Activated T-cell treated with anti-CD3 and anti-CD28 coated beads for 48 hours (primary cell): ENCODE data around the gene NUP153.

ENCODE experiments used
- DNase-seq: peaks from one replicate; pipeline ENCODE4 v3.0.0-alpha.2; 2020; ENCODE audit warnings: low read depth

NUP153 gene

DNA sequence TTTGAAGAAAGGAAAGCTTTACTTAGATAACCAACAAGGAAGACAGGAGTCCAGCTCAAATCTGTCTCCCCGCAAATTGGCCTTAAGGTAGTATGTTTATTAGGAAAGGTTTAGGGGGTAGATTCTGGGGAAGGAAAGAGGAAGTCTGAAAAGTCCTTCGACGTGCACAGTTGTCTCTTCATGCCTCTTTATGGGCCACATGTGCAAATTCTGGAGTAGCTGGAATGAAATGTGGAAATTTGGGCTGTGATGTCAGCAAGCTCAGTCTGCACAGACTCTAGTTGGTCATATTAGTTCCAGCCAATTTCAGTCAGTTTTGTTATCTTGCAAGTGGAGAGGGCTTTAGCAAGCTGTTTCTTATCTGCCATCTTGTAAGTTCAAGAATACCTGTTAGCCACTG lies 50.1 kb downstream of the NUP153 start:
- no peak for DNase-seq

- DNase-seq, result no peak
Measured at GRCh38 chr6:17656092-17656491, 50.6 kb downstream of the NUP153 start.

GRCh38 chr6:17653198-17653882 lies 53.4 kb downstream of the NUP153 start:
- no peak for DNase-seq

DNA sequence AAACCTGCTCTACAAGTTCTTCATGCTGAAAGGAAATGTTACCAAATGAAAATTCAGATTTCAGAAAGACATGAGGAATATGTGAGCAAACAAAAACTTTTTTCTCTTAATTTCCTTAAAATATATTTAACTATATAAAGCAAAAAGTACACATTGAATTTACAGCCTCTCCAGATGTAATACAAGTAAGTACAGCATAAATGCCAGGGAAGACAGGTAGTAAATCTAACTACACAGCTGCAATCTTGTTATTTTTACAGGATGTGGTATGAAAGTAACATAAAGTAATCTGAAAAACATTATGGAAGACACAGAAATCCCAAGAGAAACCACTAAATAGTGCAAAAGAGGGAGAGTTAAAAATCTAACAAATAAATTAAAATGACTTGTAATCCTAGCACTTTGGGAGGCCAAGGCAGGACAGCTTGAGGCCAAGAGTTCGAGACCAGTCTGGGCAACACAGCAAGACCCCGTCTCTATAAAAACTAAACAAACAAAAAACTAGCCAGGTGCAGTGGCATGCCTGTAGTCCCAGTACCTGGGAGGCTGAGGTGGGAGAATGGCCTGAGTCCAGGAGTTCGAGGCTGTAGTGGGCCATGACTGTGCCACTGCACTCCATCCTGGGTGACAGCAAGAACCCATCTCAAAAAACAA lies 55.9 kb downstream of the NUP153 start:
- DNase-seq, result no peak

- DNase-seq, result no peak
Measured at GRCh38 chr6:17648745-17649144, 58.0 kb downstream of the NUP153 start.

- no peak for DNase-seq
Measured at GRCh38 chr6:17640477-17640917, 66.2 kb downstream of the NUP153 start.

DNA sequence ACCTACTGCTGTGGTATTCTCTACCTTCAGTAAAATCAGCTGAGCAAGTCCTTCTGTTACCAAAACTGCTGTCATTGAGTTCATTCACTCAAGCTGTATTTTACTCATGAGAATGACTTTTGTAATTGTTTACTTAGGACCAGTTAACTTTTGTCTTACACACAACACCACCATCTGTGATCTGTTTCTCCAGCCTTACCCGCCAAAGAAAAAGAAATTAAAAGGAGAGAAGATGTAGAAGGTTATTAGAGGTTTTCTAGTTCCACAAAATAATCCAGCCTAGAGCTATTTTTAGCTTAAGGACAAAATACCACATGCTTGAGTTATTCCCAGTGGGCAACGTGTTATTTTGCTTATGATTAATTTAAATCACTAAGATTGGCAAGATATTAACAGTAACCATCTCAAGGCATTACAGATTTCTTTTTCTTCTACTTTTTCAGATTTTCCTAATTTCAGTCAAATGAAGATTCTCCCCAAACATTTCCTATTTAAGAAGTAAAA lies 68.5 kb downstream of the NUP153 start:
- no peak for DNase-seq

DNA sequence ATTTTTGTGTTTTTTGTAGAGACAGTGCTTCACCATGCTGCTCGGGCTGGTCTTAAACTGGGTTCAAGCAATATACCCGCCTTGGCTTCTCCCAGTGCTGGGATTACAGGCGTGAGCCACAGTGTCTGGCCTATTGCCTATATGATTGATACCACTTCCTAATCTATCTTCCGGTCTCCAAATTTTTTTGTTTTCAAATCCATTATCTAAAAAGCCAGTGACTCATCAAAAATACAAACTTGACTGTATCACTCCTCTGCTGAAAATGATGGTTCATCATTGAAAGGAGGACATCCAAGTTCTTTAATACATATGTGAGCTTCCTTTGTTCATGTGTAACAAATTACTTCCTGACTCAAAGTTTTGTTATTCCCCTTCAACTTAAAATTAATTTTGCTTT lies 71.2 kb downstream of the NUP153 start:
- DNase-seq, result no peak

GRCh38 chr6:17633465-17634188 lies 73.1 kb downstream of the NUP153 start:
- DNase-seq, result no peak

DNA sequence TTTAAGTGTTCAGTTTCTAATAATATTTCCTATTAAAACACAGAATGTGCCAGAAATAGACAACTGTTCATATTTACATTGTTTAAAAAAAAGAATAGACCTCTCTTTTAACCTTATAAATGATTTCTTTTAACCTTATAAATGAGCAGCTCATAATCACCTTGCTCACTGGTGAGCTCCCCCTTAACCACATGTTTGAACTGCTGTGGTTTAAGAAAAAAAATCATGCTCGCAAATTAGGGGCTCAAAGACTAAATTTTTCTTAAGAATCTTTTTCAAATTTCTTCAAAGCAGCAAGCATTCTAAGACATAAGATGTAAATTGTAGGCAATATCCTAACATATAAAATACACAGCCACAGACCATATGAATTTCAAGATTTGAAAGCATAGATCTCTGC lies 73.8 kb downstream of the NUP153 start:
- no peak for DNase-seq

- no peak for DNase-seq
Measured at GRCh38 chr6:17630511-17631073, 76.1 kb downstream of the NUP153 start.

DNA sequence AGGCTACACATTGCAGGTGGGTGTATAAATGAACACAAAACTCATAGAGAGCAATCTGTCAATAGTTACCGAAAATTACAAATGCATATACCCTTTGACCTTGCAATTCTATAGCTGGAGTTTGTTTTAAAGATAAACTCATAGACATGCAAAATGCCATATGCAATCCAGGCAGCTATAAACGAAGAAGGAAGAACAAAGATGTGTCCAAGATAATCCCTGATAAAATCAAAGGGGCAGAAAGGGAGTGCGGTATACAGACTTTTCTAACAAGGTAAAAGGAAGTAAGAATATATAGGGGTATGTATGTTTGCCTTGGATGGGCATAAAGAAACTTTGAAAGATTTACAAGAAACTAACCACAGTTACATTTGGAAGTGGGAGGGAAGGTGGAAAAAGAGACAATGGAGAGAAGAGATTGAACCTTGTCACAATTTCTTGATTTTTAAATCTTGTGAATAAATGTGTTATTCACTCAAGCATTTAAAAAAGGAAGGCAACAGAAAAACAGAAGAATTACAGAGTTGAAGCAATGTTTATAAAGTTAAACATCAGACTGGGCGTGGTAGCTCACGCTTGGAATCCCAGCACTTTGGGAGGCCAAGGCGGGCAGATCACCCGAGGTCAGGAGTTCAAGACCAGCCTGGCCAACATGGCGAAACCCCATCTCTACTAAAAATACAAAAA lies 76.8 kb downstream of the NUP153 start:
- DNase-seq, result no peak

DNA sequence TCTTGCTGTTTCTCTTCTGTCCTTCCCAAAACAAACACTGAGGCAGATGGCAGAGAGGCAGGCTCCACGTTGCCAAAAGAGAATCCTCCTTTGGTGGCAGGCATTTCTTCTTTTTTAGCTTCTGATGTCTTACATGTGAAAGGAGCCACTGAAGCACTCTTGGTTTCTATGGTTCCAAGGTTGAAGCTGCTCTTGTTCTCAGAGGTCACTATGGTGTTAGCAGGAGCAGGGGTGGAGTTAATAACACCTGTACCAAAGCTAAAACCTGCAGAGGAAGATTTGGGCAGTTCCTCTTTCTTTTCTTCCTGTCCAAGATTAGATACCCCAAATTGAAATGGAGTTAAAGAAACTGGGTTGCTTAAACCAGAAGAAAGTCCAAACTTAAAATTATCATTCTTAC lies 77.9 kb downstream of the NUP153 start:
- DNase-seq, result no peak

GRCh38 chr6:17624396-17624795 lies 82.3 kb downstream of the NUP153 start:
- no peak for DNase-seq

GRCh38 chr6:17622144-17622543 lies 84.6 kb downstream of the NUP153 start:
- no peak for DNase-seq

DNA sequence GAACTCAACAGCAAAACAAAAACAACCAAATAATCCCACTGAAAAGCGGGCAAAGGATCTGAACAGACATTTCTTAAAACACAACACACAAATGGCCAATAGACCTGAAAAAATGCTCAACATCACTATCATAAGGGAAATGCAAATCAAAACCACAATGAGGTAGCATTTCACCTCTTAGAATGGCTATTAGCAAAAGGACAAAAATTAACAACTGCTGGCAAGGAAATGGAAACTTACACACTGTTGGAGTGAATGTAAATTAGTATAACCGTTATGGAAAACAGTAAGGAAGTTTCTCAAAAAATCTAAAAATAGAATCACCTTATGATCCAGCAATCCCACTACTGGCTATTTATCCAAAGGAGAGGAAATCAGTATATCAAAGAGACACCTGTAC lies 85.7 kb downstream of the NUP153 start:
- no peak for DNase-seq

DNA sequence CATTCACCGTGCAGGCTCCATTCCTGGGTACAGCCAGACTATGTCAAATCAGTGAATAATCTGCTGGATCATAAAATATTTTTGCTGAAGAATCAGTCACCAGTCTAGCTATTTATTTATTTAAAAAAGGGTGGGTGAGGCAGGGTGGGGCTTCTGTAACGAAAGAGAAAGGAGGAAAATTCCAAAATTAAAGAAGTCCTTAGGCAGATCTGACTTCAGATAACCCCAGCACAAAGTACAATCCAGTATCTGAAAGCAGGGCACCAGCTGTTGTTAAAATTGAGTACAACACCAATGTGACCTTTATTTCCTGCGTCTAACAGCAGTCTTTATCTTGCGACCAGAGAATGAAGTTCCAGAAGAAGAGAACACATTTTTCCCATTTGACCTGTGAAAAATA lies 90.9 kb downstream of the NUP153 start:
- no peak for DNase-seq

DNA sequence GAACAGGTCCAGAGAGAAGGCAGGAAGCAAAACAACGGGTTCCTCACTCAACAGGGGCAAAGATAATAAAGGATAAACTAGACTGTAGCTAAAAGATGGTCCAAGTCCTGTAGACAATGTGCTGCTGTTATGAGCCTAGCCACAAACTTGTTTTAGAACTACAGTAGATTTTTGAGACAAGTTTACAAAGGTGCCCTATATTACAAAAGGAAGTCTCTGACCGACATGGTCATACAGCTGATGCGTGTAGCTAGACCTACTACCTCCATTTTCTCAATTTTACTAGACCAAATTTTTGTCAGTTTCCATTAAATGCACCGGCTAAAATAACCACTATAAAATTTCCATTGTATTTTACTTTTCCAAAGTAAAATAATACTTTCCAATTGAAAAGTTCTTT lies 94.7 kb downstream of the NUP153 start:
- no peak for DNase-seq

- no peak for DNase-seq
Measured at GRCh38 chr6:17610835-17611234, 95.9 kb downstream of the NUP153 start.

DNA sequence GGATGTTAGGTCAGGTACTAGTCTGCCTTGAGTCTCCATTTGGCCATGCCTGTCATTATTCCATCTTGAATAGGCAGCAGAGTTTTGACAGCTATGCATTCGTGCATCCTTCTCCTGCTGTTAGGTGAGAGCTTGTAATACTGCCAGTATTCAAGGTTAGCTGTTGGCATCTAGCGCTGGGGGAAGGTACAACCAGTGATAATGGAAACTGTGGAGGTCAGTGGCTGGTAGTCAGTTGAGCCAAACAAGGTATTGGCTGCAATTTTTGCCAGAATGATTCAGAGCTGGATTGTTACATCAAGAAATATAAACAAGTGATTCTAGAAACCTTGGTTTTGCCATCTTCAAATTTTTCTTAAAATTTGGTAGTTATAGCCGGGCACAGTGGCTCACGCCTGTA lies 100.1 kb downstream of the NUP153 start:
- DNase-seq, result no peak

DNA sequence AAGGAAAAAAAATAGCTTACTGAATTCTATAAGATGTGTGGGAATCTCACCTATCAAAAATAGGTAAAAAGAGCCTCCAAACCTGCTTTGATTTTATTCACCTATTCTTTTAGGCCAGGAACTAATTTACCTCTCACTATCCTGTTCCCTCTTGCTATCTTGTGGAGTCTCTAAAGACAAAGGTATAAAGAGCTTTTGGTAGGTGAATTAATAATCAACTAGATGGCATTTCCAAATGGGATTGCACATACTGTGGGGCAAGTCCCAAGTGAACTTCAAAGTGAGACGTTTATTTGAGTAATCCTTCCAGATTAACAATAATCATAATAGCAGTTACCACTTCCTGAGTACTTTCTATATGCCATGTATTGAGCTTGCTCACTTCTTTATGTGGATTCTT lies 103.8 kb downstream of the NUP153 start:
- no peak for DNase-seq

DNA sequence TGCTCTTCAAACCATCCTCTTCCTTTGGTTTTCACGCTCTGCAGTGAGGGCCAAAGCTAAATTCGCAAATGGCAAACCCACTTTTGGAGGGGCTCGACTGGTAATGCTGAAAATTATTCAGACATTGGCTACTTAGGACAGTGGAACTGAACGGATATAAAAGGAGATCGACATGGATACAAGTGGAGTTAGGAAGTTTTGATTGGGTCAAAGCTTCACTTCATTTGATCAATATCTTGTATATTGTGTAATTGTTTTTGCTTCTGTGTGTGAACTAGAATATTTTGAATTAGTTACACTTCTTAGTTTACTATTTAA lies 105.4 kb downstream of the NUP153 start:
- no peak for DNase-seq
